Liver (tissue), 9 donors: ENCODE measurements around the gene BRDT. TPM values are rescaled to one million over a fixed set of nuclear protein-coding genes. Genes with fewer than 3 reads are reported as not detected.

ENCODE experiments used
- DNase-seq: peaks from one replicate; pipeline ENCODE4 v3.0.0-alpha.2; 2017; ENCODE audit warnings: low spot score
- H3K27ac ChIP-seq, 2 donors: one replicate each; pipeline ENCODE4 v1.7.0; 2013; ENCODE audit warnings: inconsistent platforms in 2 of 2, low read length in 2 of 2, control low read depth in 1 of 2, low read depth in 1 of 2, mild to moderate bottlenecking in 1 of 2
- H3K27me3 ChIP-seq, 4 donors: one replicate each; pipeline versions ENCODE4 v1.6.1 to v1.7.0; 2013; ENCODE audit warnings: low read length in 3 of 4, inconsistent platforms in 1 of 4, mild to moderate bottlenecking in 1 of 4, moderate library complexity in 1 of 4; ENCODE audit not compliant: control insufficient read depth in 4 of 4, insufficient read depth in 4 of 4
- H3K36me3 ChIP-seq, 4 donors: one replicate each; pipeline versions ENCODE4 v1.6.1 to v1.7.0; 2013; ENCODE audit warnings: low read length in 3 of 4, mild to moderate bottlenecking in 3 of 4, low read depth in 1 of 4, moderate library complexity in 1 of 4; ENCODE audit not compliant: control insufficient read depth in 4 of 4, insufficient read depth in 3 of 4
- H3K4me1 ChIP-seq, 4 donors: one replicate each; pipeline versions ENCODE4 v1.6.1 to v1.7.0; 2013; ENCODE audit warnings: low read length in 3 of 4, mild to moderate bottlenecking in 3 of 4, moderate library complexity in 1 of 4; ENCODE audit not compliant: control insufficient read depth in 4 of 4, insufficient read depth in 4 of 4
- H3K4me3 ChIP-seq, 3 donors: one replicate each; pipeline versions ENCODE4 v1.6.1 to v1.7.0; 2013; ENCODE audit warnings: low read length in 3 of 3, control low read depth in 1 of 3, low read depth in 1 of 3, mild to moderate bottlenecking in 1 of 3
- H3K9ac ChIP-seq, 2 donors: one replicate each; pipeline ENCODE4 v1.7.0; 2013; ENCODE audit warnings: low read length in 2 of 2, mild to moderate bottlenecking in 2 of 2, moderate library complexity in 2 of 2, control low read depth in 1 of 2, low read depth in 1 of 2
- H3K9me3 ChIP-seq, 4 donors: one replicate each; pipeline versions ENCODE4 v1.6.1 to v1.7.0; 2013; ENCODE audit warnings: low read length in 3 of 4; ENCODE audit not compliant: control insufficient read depth in 4 of 4
- ATF3 ChIP-seq: IDR thresholded peaks from 2 replicates; pipeline ENCODE4 v1.6.1; 2016; ENCODE audit warnings: antibody characterized with exemption
- CTCF ChIP-seq: fragments of 150-350 bp; IDR thresholded peaks from 2 replicates; pipeline ENCODE4 v1.5.1; 2017; ENCODE audit warnings: improper control_type of control experiment, low read depth, low read length; ENCODE audit not compliant: missing input control
- EGR1 ChIP-seq, 2 donors: IDR thresholded peaks; 2 replicates each; pipeline ENCODE4 v1.6.1; 2016 to 2018; ENCODE audit warnings: antibody characterized with exemption in 2 of 2, low read depth in 2 of 2
- FOXA1 ChIP-seq: IDR thresholded peaks from 2 replicates; pipeline ENCODE4 v1.6.1; 2016; ENCODE audit warnings: antibody characterized with exemption
- FOXA2 ChIP-seq: IDR thresholded peaks from 2 replicates; pipeline ENCODE4 v1.6.1; 2016; ENCODE audit warnings: antibody characterized with exemption
- GABPA ChIP-seq, 2 donors: IDR thresholded peaks in 1 of 2; conservative IDR thresholded peaks in 1 of 2; 2 replicates each; pipeline ENCODE4 v1.6.1; 2016; ENCODE audit warnings: antibody characterized with exemption in 2 of 2, mild to moderate bottlenecking in 1 of 2, moderate library complexity in 1 of 2
- HNF4A ChIP-seq, 2 donors: conservative IDR thresholded peaks; 2 replicates each; pipeline ENCODE4 v1.6.1; 2016; ENCODE audit warnings: antibody characterized with exemption in 2 of 2, mild to moderate bottlenecking in 2 of 2
- HNF4G ChIP-seq: IDR thresholded peaks from 2 replicates; pipeline ENCODE4 v1.6.1; 2016; ENCODE audit warnings: antibody characterized with exemption
- JUND ChIP-seq, 2 donors: IDR thresholded peaks; 2 replicates each; pipeline ENCODE4 v1.6.1; 2016; ENCODE audit warnings: antibody characterized with exemption in 2 of 2
- MAX ChIP-seq: IDR thresholded peaks from 2 replicates; pipeline ENCODE4 v1.6.1; 2016; ENCODE audit warnings: antibody characterized with exemption
- NR2F2 ChIP-seq: IDR thresholded peaks from 2 replicates; pipeline ENCODE4 v1.6.1; 2016; ENCODE audit warnings: antibody characterized with exemption
- RAD21 ChIP-seq, 2 donors: IDR thresholded peaks; 2 replicates each; pipeline ENCODE4 v1.6.1; 2016; ENCODE audit warnings: antibody characterized with exemption in 2 of 2, mild to moderate bottlenecking in 2 of 2
- REST ChIP-seq: IDR thresholded peaks from 2 replicates; pipeline ENCODE4 v1.6.1; 2016; ENCODE audit warnings: antibody characterized with exemption, mild to moderate bottlenecking
- RXRA ChIP-seq, 2 donors: IDR thresholded peaks; 2 replicates each; pipeline ENCODE4 v1.6.1; 2017 to 2018; ENCODE audit warnings: antibody characterized with exemption in 2 of 2, mild to moderate bottlenecking in 1 of 2
- SP1 ChIP-seq: IDR thresholded peaks from 2 replicates; pipeline ENCODE4 v1.6.1; 2018; ENCODE audit warnings: antibody characterized with exemption, mild to moderate bottlenecking
- TAF1 ChIP-seq: conservative IDR thresholded peaks from 2 replicates; pipeline ENCODE4 v1.6.1; 2016; ENCODE audit warnings: antibody characterized with exemption, mild to moderate bottlenecking
- YY1 ChIP-seq: IDR thresholded peaks from 2 replicates; pipeline ENCODE4 v1.6.1; 2016; ENCODE audit warnings: antibody characterized with exemption, mild to moderate bottlenecking
- ZBTB33 ChIP-seq: IDR thresholded peaks from 2 replicates; pipeline ENCODE4 v1.6.1; 2016; ENCODE audit warnings: antibody characterized with exemption
- WGBS: extraction: QIAGEN DNeasy Blood & Tissue Kit; methylation state at CpG from one replicate; pipeline ENCODE4 v1.1.7; 2013; 5-methylcytosine and 5-hydroxymethylcytosine counted together
- polyA plus RNA-seq, 2 donors: library from polyadenylated mRNA; stranded (reverse) in 1 of 2; unstranded in 1 of 2; fragments of 200-250 nt in 1 of 2; fragments of >200 nt in 1 of 2; fragmentation: Nextera tagmentation in 1 of 2; extraction: Ambion mirVana in 1 of 2; gene quantifications; one replicate each; pipeline versions ENCODE4 v1.2.1 to v1.2.3, GENCODE V29; 2013 to 2015
- total RNA-seq, 2 donors: library from RNA; depleted of rRNA; stranded (reverse); fragments of >200 nt; gene quantifications; one replicate each; pipeline ENCODE4 v1.2.3, GENCODE V29; 2014
- donor health status: healthy.
- donor health status: healthy.
- donor health status: healthy.
- donor health status: healthy.
- donor health status: healthy.

The BRDT gene
- total RNA-seq (not detected), polyA plus RNA-seq (not detected)

- H3K4me1 ChIP-seq = no peaks in the 10 kb centered on the region
- no peak within 1 kb of the TSS for H3K27ac ChIP-seq
- no peak within 1 kb of the TSS for H3K9ac ChIP-seq
- no peaks in the 10 kb centered on the region for H3K36me3 ChIP-seq
- DNase-seq = no peak
- no peaks in the 10 kb centered on the region for H3K27me3 ChIP-seq
- H3K9me3 ChIP-seq = no peaks in the 10 kb centered on the region
- TF ChIP-seq TAF1 = no peak
- no peak for TF ChIP-seq RAD21 (IDR thresholded peaks at IDR 0.05)
- TF ChIP-seq CTCF = no peak
- TF ChIP-seq FOXA2 = no peak
- no peak for TF ChIP-seq ZBTB33
- TF ChIP-seq JUND (IDR thresholded peaks at IDR 0.05) = no peak
- TF ChIP-seq HNF4A (conservative IDR thresholded peaks at IDR 0.05) = no peak
- TF ChIP-seq ATF3 = no peak
- no peak for TF ChIP-seq SP1
- TF ChIP-seq GABPA (IDR thresholded peaks at IDR 0.05 in 1 of 2, conservative IDR thresholded peaks at IDR 0.05 in 1 of 2) = no peak
- no peak for TF ChIP-seq RXRA (IDR thresholded peaks at IDR 0.05)
- TF ChIP-seq EGR1 (IDR thresholded peaks at IDR 0.05; ENCODE audit: low read depth in 2 of 2) = no peak
- TF ChIP-seq NR2F2 = no peak
- TF ChIP-seq MAX = no peak
- TF ChIP-seq REST = no peak
- no peak for TF ChIP-seq YY1
- H3K4me3 ChIP-seq = no peak within 1 kb of the TSS
- WGBS = 92% methylated on average over 23 of the region's 23 CpGs
These were observed at the start of gene BRDT for GRCh38 chr1:91949356-91949699. Gene BRDT, plus strand, starts transcription at chr1:91949401. Its CDS starts 13,354 bp downstream, at chr1:91962755.

- no peak for DNase-seq
- Histone ChIP-seq H3K36me3 (no peaks in the 10 kb centered on the region), H3K27me3 (no peaks in the 10 kb centered on the region), H3K4me3 (no peak overlapping the region), H3K4me1 (peaks cover 0 to 3% (median 0%) of the 10 kb centered on the region in 4 donors), H3K9ac (no peak overlapping the region), H3K9me3 (no peaks in the 10 kb centered on the region), H3K27ac (no peak overlapping the region)
- TF ChIP-seq REST = no peak
- no peak for TF ChIP-seq HNF4G
- TF ChIP-seq NR2F2 = no peak
- no peak for TF ChIP-seq CTCF
- no peak for TF ChIP-seq RXRA (IDR thresholded peaks at IDR 0.05)
- TF ChIP-seq FOXA1 = no peak
- TF ChIP-seq EGR1 (IDR thresholded peaks at IDR 0.05; ENCODE audit: low read depth in 2 of 2) = no peak
- no peak for TF ChIP-seq TAF1
- TF ChIP-seq GABPA (IDR thresholded peaks at IDR 0.05 in 1 of 2, conservative IDR thresholded peaks at IDR 0.05 in 1 of 2) = no peak
- no peak for TF ChIP-seq RAD21 (IDR thresholded peaks at IDR 0.05)
- TF ChIP-seq MAX = no peak
- no peak for TF ChIP-seq SP1
- WGBS = 94% methylated on average over 1 of the region's 1 CpG
These were observed 48.6 kb upstream of the BRDT start for GRCh38 chr1:91900562-91900961.
